AG10803 (cell line): ENCODE data around the gene STX18.
A peak's percentile ranks its signal among the peaks of the same experiment; 100 is the strongest.

ENCODE experiments used
- DNase-seq: peaks from one replicate; pipeline ENCODE4 v3.0.0; 2010; ENCODE audit warnings: low read depth
- H3K4me3 ChIP-seq: 2 replicates; pipeline ENCODE4 v1.5.1; 2011; ENCODE audit warnings: mild to moderate bottlenecking, low read length, control low read depth
- CTCF ChIP-seq: conservative IDR thresholded peaks from 2 replicates; pipeline ENCODE4 v1.5.1; 2011; ENCODE audit warnings: mild to moderate bottlenecking, low read length, control low read depth, inconsistent platforms

Gene STX18

GRCh38 chr4:4490041-4490440, 51.8 kb downstream of the STX18 start:
- no peak overlapping the region for H3K4me3 ChIP-seq
- TF ChIP-seq CTCF = no peak
- no peak for DNase-seq

- H3K4me3 ChIP-seq = no peak overlapping the region
- DNase-seq = peak; percentile 79
- peak; percentile 100 for TF ChIP-seq CTCF
Observed at GRCh38 chr4:4488405-4489404, 53.1 kb downstream of the STX18 start.

- no peak overlapping the region for H3K4me3 ChIP-seq
- no peak for DNase-seq
- no peak for TF ChIP-seq CTCF
Observed at GRCh38 chr4:4486969-4487368, 54.9 kb downstream of the STX18 start.

- TF ChIP-seq CTCF = no peak
- H3K4me3 ChIP-seq = no peak overlapping the region
- no peak for DNase-seq
Observed at GRCh38 chr4:4485806-4486205, 56.0 kb downstream of the STX18 start.

GRCh38 chr4:4481399-4481994, 60.4 kb downstream of the STX18 start:
- DNase-seq = no peak
- no peak overlapping the region for H3K4me3 ChIP-seq

GRCh38 chr4:4480685-4481398, 61.0 kb downstream of the STX18 start:
- peak; percentile 77 for TF ChIP-seq CTCF
- peak; percentile 61 for DNase-seq
- H3K4me3 ChIP-seq = no peak overlapping the region

More at GRCh38 chr4:4481399-4481994, 60.4 kb downstream of the STX18 start:
- no peak for TF ChIP-seq CTCF
